ENCODE data around the gene KRT31. TPM values are rescaled to one million over a fixed set of nuclear protein-coding genes. Genes with fewer than 3 reads are reported as not detected.

The KRT31 gene
- polyA plus RNA-seq, 1 of the 3 experiments (the other 2 are of a cell fraction) = 0.03 TPM

GRCh38 chr17:41345992-41346391, 51.4 kb downstream of the KRT31 start:
- Histone ChIP-seq H3F3A (replicated peaks; ENCODE audit: insufficient read depth) (no peaks in the 10 kb centered on the region), H3K4me2 (no peak overlapping the region), H3K27me3 (ENCODE audit: insufficient read depth) (no peaks in the 10 kb centered on the region; the same call in 1 of the 2 replicates), H3K9me2 (no peaks in the 10 kb centered on the region), H3K79me2 (ENCODE audit: insufficient read depth) (no peaks in the 10 kb centered on the region), H3K36me3 (replicated peaks in 1 of 2; ENCODE audit: control insufficient read depth in 1 of 2, insufficient read depth in 2 of 2, low read length in 1 of 2) (no peaks in the 10 kb centered on the region), H3K4me1 (ENCODE audit: control insufficient read depth in 1 of 2, insufficient read depth in 2 of 2, low read depth in 1 of 2, low read length in 1 of 2) (no peaks in the 10 kb centered on the region), H3K27ac (ENCODE audit: low read depth in 2 of 2, low read length in 1 of 2) (no peak overlapping the region), H3K4me3 (ENCODE audit: low read depth in 2 of 2, low read length in 1 of 2) (no peak overlapping the region), H3K9me3 (peaks cover 6% of the 10 kb centered on the region; the same call in 1 of the 2 replicates), H2AFZ (ENCODE audit: low read depth) (no peak overlapping the region), H3K9ac (no peak overlapping the region), H4K20me1 (ENCODE audit: insufficient read depth) (no peaks in the 10 kb centered on the region)
- POLR2A ChIA-PET = no interaction called here
- TF ChIP-seq FOSL2 (IDR thresholded peaks at IDR 0.05; ENCODE audit: borderline replicate concordance, low read depth) = no peak
- TF ChIP-seq, protein P1, sequence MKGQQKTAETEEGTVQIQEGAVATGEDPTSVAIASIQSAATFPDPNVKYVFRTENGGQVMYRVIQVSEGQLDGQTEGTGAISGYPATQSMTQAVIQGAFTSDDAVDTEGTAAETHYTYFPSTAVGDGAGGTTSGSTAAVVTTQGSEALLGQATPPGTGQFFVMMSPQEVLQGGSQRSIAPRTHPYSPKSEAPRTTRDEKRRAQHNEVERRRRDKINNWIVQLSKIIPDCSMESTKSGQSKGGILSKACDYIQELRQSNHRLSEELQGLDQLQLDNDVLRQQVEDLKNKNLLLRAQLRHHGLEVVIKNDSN (IDR thresholded peaks at IDR 0.05; ENCODE audit: borderline replicate concordance, low read depth) = no peak
- no peak for TF ChIP-seq TAF1 (IDR thresholded peaks at IDR 0.05; ENCODE audit: borderline replicate concordance, low read depth, low read length)
- no peak for TF ChIP-seq TEAD4 (IDR thresholded peaks at IDR 0.05; ENCODE audit: borderline replicate concordance, insufficient read depth)
- TF ChIP-seq, protein P2, sequence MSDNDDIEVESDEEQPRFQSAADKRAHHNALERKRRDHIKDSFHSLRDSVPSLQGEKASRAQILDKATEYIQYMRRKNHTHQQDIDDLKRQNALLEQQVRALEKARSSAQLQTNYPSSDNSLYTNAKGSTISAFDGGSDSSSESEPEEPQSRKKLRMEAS (IDR thresholded peaks at IDR 0.05; ENCODE audit: low read depth) = no peak
- no peak for TF ChIP-seq ELF1 (IDR thresholded peaks at IDR 0.05)
- no peak for TF ChIP-seq POLR2AphosphoS5 (IDR thresholded peaks at IDR 0.05; ENCODE audit: low read depth, low read length)
- no peak for TF ChIP-seq YY1 (IDR thresholded peaks at IDR 0.05; ENCODE audit: low read depth)
- no peak for TF ChIP-seq EZH2phosphoT487 (IDR thresholded peaks at IDR 0.05; ENCODE audit: borderline replicate concordance, low read depth)
- TF ChIP-seq, protein P3, sequence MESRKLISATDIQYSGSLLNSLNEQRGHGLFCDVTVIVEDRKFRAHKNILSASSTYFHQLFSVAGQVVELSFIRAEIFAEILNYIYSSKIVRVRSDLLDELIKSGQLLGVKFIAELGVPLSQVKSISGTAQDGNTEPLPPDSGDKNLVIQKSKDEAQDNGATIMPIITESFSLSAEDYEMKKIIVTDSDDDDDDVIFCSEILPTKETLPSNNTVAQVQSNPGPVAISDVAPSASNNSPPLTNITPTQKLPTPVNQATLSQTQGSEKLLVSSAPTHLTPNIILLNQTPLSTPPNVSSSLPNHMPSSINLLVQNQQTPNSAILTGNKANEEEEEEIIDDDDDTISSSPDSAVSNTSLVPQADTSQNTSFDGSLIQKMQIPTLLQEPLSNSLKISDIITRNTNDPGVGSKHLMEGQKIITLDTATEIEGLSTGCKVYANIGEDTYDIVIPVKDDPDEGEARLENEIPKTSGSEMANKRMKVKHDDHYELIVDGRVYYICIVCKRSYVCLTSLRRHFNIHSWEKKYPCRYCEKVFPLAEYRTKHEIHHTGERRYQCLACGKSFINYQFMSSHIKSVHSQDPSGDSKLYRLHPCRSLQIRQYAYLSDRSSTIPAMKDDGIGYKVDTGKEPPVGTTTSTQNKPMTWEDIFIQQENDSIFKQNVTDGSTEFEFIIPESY (IDR thresholded peaks at IDR 0.05; ENCODE audit: borderline replicate concordance, low read depth) = no peak
- TF ChIP-seq, protein P4, sequence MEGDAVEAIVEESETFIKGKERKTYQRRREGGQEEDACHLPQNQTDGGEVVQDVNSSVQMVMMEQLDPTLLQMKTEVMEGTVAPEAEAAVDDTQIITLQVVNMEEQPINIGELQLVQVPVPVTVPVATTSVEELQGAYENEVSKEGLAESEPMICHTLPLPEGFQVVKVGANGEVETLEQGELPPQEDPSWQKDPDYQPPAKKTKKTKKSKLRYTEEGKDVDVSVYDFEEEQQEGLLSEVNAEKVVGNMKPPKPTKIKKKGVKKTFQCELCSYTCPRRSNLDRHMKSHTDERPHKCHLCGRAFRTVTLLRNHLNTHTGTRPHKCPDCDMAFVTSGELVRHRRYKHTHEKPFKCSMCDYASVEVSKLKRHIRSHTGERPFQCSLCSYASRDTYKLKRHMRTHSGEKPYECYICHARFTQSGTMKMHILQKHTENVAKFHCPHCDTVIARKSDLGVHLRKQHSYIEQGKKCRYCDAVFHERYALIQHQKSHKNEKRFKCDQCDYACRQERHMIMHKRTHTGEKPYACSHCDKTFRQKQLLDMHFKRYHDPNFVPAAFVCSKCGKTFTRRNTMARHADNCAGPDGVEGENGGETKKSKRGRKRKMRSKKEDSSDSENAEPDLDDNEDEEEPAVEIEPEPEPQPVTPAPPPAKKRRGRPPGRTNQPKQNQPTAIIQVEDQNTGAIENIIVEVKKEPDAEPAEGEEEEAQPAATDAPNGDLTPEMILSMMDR (IDR thresholded peaks at IDR 0.05) = no peak
- TF ChIP-seq MEF2A (IDR thresholded peaks at IDR 0.05; ENCODE audit: borderline replicate concordance, low read depth) = no peak
- no peak for TF ChIP-seq RFX5 (IDR thresholded peaks at IDR 0.05; ENCODE audit: low read length)
- TF ChIP-seq RAD21 (IDR thresholded peaks at IDR 0.05; ENCODE audit: low read length) = no peak
- TF ChIP-seq SMC3 (IDR thresholded peaks at IDR 0.05; ENCODE audit: low read depth, low read length) = no peak
- 35% methylated on average over 3 of the region's 3 CpGs for WGBS (ENCODE audit: low lambda C conversion rate)
- CTCF ChIA-PET = interaction anchor here (1.0 kb wide), 1 partner anchor 203 kb away, joined by 3 read pairs; no protein-coding TSS in a partner anchor
- no peak for DNase-seq

Other genes with a start within 250 kb of the KRT31 start
- gene KRTAP4-5, start 247.8 kb downstream of the KRT31 start, polyA plus RNA-seq (2012; rRNA removed) = not detected in 2 replicates
- gene KRTAP4-4, start 236.9 kb downstream of the KRT31 start, polyA plus RNA-seq (2012; rRNA removed) = not detected in 2 replicates
- not detected in 2 replicates for gene KRTAP4-3, start 229.4 kb downstream of the KRT31 start, polyA plus RNA-seq (2012; rRNA removed)
- gene KRTAP4-2, start 219.4 kb downstream of the KRT31 start, polyA plus RNA-seq (2012; rRNA removed) = not detected in 2 replicates
- not detected in 2 replicates for gene KRTAP4-1, start 212.7 kb downstream of the KRT31 start, polyA plus RNA-seq (2012; rRNA removed)
- not detected in 2 replicates for gene KRTAP9-1, start 207.7 kb downstream of the KRT31 start, polyA plus RNA-seq (2012; rRNA removed)
- not detected in 2 replicates for gene KRTAP9-2, start 171.0 kb downstream of the KRT31 start, polyA plus RNA-seq (2012; rRNA removed)
- gene KRTAP9-3, start 165.2 kb downstream of the KRT31 start, polyA plus RNA-seq (2012; rRNA removed) = not detected in 2 replicates
- gene KRTAP9-8, start 159.6 kb downstream of the KRT31 start, polyA plus RNA-seq (2012; rRNA removed) = not detected in 2 replicates
- not detected in 2 replicates for gene KRTAP9-4, start 147.9 kb downstream of the KRT31 start, polyA plus RNA-seq (2012; rRNA removed)
- not detected in 2 replicates for gene KRTAP9-9, start 142.2 kb downstream of the KRT31 start, polyA plus RNA-seq (2012; rRNA removed)
- not detected in 2 replicates for gene KRTAP9-6, start 132.2 kb downstream of the KRT31 start, polyA plus RNA-seq (2012; rRNA removed)
- gene KRTAP9-7, start 121.9 kb downstream of the KRT31 start, polyA plus RNA-seq (2012; rRNA removed) = not detected in 2 replicates
- not detected in 2 replicates for gene KRTAP29-1, start 94.8 kb downstream of the KRT31 start, polyA plus RNA-seq (2012; rRNA removed)
- gene KRTAP16-1, start 88.3 kb downstream of the KRT31 start, polyA plus RNA-seq (2012; rRNA removed) = not detected in 2 replicates
- not detected in 2 replicates for gene KRTAP17-1, start 81.9 kb downstream of the KRT31 start, polyA plus RNA-seq (2012; rRNA removed)
- gene KRT33A, start 46.8 kb downstream of the KRT31 start, polyA plus RNA-seq (2012; rRNA removed) = not detected in 2 replicates
- 0.08 TPM in 1 of 2 replicates, not detected in the other for gene KRT33B, start 27.8 kb downstream of the KRT31 start, polyA plus RNA-seq (2012; rRNA removed)
- gene KRT34, start 15.3 kb downstream of the KRT31 start, polyA plus RNA-seq (2012; rRNA removed) = 0.05 and 0.08 TPM in 2 replicates
- gene KRT37, start 27.0 kb upstream of the KRT31 start, polyA plus RNA-seq (2012; rRNA removed) = not detected in 2 replicates
- gene KRT38, start 43.4 kb upstream of the KRT31 start, polyA plus RNA-seq (2012; rRNA removed) = not detected in 2 replicates
- not detected in 2 replicates for gene KRT32, start 69.8 kb upstream of the KRT31 start, polyA plus RNA-seq (2012; rRNA removed)
- not detected in 2 replicates for gene KRT35, start 83.5 kb upstream of the KRT31 start, polyA plus RNA-seq (2012; rRNA removed)
- not detected in 2 replicates for gene KRT36, start 92.3 kb upstream of the KRT31 start, polyA plus RNA-seq (2012; rRNA removed)
- gene KRT13, start 108.0 kb upstream of the KRT31 start, polyA plus RNA-seq (2012; rRNA removed) = 0.39 and 0.67 TPM in 2 replicates
- gene KRT15, start 121.3 kb upstream of the KRT31 start, polyA plus RNA-seq (2012; rRNA removed) = 16.9 and 17.0 TPM in 2 replicates
- 1.8 and 2.5 TPM in 2 replicates for gene KRT19, start 130.7 kb upstream of the KRT31 start, polyA plus RNA-seq (2012; rRNA removed)
- not detected in 2 replicates for gene KRT9, start 174.5 kb upstream of the KRT31 start, polyA plus RNA-seq (2012; rRNA removed)
- gene KRT14, start 189.3 kb upstream of the KRT31 start, polyA plus RNA-seq (2012; rRNA removed) = not detected in 2 replicates
- gene KRT16, start 215.2 kb upstream of the KRT31 start, polyA plus RNA-seq (2012; rRNA removed) = not detected in 2 replicates
- gene KRT17, start 227.0 kb upstream of the KRT31 start, polyA plus RNA-seq (2012; rRNA removed) = 0.19 and 0.39 TPM in 2 replicates